Astrocyte of the spinal cord (primary cell): ENCODE results near the gene SETD5.
"Not testable (repeated sequence)": the region's sequence is repeated elsewhere in the genome, so short reads cannot be mapped to it uniquely, and the experiment has no call there.

Source experiments
- DNase-seq: peaks from one replicate; pipeline ENCODE4 v3.0.0; 2011; ENCODE audit warnings: low read depth, low spot score
- H3K4me3 ChIP-seq: 2 replicates; pipeline ENCODE4 v1.5.1; 2011; ENCODE audit warnings: low read depth, mild to moderate bottlenecking, low read length, moderate library complexity
- in situ Hi-C: cut with HindIII; loops from 2 replicates; pipeline ENCODE4 v1.10.0; 2017; ENCODE audit warnings: low sequenced_read_pairs
- TF ChIP-seq, protein P1 (sequence below): IDR thresholded peaks from 2 replicates; pipeline ENCODE4 v1.5.1; 2012; ENCODE audit warnings: low read depth, mild to moderate bottlenecking, low read length, inconsistent platforms

SETD5 gene

GRCh38 chr3:9473496-9474065 is 76.2 kb downstream of the SETD5 start:
- in situ Hi-C loops = no loop called here
- no peak for DNase-seq
- TF ChIP-seq, protein P1, sequence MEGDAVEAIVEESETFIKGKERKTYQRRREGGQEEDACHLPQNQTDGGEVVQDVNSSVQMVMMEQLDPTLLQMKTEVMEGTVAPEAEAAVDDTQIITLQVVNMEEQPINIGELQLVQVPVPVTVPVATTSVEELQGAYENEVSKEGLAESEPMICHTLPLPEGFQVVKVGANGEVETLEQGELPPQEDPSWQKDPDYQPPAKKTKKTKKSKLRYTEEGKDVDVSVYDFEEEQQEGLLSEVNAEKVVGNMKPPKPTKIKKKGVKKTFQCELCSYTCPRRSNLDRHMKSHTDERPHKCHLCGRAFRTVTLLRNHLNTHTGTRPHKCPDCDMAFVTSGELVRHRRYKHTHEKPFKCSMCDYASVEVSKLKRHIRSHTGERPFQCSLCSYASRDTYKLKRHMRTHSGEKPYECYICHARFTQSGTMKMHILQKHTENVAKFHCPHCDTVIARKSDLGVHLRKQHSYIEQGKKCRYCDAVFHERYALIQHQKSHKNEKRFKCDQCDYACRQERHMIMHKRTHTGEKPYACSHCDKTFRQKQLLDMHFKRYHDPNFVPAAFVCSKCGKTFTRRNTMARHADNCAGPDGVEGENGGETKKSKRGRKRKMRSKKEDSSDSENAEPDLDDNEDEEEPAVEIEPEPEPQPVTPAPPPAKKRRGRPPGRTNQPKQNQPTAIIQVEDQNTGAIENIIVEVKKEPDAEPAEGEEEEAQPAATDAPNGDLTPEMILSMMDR = no peak
- no peak overlapping the region for H3K4me3 ChIP-seq

DNA sequence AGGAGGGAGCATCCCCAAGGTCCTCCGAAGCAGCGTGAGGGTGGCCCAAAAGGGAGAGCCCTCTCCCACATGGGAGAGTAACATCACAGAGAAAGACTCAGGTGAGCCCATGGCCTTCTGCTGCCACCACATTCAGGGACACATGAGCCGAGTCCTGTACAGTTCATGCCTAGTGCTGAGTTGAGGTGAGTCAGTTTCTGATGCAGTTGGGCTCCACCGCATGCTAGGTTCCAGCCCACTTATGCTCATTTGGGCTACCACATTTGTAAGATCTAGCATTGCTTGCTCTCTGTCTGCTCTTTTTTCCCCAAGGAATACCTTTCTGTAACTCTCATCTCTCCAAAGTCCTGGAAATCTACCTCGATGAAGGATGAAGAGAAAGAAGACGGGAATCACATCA is 77.1 kb downstream of the SETD5 start:
- no peak overlapping the region for H3K4me3 ChIP-seq
- DNase-seq = no peak
- in situ Hi-C loops = no loop called here
- TF ChIP-seq, protein P1 = no peak

DNA sequence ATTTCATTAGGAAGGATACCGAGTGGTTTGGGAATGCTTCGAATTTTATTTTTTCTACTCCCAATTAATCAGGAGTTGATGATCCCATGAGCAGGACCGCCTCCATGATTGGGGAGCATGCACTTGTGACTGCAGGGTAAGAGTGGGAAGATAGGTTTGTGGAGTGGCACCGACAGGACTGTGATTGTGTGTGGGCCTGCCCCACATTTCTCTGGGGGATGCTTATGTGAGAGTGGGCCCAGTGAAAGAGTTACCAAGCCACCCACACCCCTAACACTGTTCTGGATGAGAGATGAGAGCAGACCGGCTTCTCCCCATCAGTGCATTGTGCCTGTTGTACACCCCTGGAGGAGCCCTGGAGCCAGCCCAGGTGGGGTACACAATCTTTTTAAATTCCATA is 79.5 kb downstream of the SETD5 start:
- in situ Hi-C loops = no loop called here
- DNase-seq = no peak
- no peak overlapping the region for H3K4me3 ChIP-seq
- TF ChIP-seq, protein P1 = no peak

GRCh38 chr3:9480265-9480664 is 82.8 kb downstream of the SETD5 start:
- TF ChIP-seq, protein P1 = no peak
- no peak for DNase-seq
- in situ Hi-C loops = no loop called here
- no peak overlapping the region for H3K4me3 ChIP-seq

DNA sequence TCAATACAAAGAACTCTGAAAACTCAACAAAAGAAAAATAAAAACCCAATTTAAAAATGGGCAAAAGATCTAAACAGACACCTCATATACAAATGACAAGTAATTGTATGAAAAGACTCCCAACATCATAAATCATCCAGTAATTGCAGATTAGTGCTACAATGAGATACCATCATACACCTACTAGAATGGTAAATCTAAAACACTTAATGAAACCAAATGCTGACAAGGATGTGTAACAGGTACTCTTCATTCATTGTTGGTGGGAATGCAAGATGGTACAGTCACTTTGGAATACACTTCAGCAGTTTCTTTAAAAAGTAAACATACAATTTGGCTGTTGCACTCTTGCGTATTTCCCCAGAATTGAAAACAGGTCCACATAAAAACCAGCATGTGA is 87.8 kb downstream of the SETD5 start:
- in situ Hi-C loops = no loop called here
- DNase-seq = no peak
- TF ChIP-seq, protein P1 = no peak
- no peak overlapping the region for H3K4me3 ChIP-seq

DNA sequence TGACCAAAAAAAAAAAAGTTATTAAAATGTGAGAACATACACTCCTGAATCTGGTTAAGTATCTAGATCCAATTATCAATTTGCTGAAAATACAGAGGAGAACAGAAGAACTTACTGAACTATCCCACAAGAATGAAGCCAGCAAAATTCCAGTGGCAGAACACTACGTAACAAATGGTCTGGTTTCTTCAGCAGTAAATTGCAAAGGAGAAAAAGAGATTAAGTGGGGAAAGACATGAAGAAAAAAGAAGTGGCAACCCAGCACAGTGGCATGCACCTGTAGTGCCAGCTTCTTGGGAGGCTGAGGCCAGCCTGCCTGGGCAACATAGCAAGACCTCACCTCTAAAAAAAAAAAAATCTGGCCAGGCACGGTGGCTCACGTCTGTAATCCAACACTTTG is 94.1 kb downstream of the SETD5 start:
- TF ChIP-seq, protein P1 = no peak
- no peak overlapping the region for H3K4me3 ChIP-seq
- in situ Hi-C loops = no loop called here
- no peak for DNase-seq

DNA sequence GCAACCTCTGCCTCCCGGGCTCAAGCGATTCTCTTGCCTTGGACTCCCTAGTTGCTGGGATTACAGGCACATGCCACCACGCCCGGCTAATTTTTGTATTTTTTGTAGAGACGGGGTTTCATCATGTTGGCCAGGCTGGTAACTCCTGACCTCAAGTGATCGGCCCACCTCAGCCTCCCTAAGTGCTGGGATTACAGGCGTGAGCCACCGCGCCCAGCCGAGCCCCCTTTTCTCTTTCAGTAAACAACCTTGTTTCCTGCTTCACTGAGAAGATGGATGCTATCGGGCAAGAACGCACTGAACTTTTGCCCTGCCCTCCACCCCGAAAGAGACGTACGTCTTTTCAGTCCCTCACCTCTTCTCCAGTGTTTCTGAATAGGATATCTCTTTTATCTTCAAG is 96.6 kb downstream of the SETD5 start:
- in situ Hi-C loops, H3K4me3 ChIP-seq, DNase-seq: not testable (repeated sequence)
